AG04449 (cell line): Measurements from ENCODE around the gene SMLR1.
A peak's percentile ranks its signal among the peaks of the same experiment; 100 is the strongest.

Source experiments
- CTCF ChIA-PET: fragments of 350-600 bp; formaldehyde crosslinking; extraction: SDS; loops from one replicate; lab custom pipeline; 2021; ENCODE audit warnings: antibody characterized with exemption; lab: Yijun Ruan, JAX
- POLR2A ChIA-PET: fragments of 400-600, 350-600 bp; formaldehyde crosslinking; extraction: SDS; loops from one replicate; lab custom pipeline; 2020; ENCODE audit warnings: antibody characterized with exemption, inconsistent platforms; lab: Yijun Ruan, JAX
- DNase-seq: peaks from one replicate; pipeline ENCODE4 v3.0.0-alpha.2; 2010; ENCODE audit warnings: low read depth, low spot score
- H3K4me3 ChIP-seq: 2 replicates; pipeline ENCODE4 v1.5.1; 2011; ENCODE audit warnings: low read depth, mild to moderate bottlenecking, control low read depth, low read length
- CTCF ChIP-seq: IDR thresholded peaks from one replicate; pipeline ENCODE4 v1.5.1; 2011; ENCODE audit warnings: mild to moderate bottlenecking, moderate library complexity, low read length, control low read depth, inconsistent platforms; ENCODE audit not compliant: insufficient read depth; ENCODE audit errors: missing control alignments

Gene SMLR1

GRCh38 chr6:130838951-130839350 is 11.7 kb downstream of the SMLR1 start:
- TF ChIP-seq CTCF, result no peak
- CTCF ChIA-PET, result interaction anchor here (0.7 kb wide), 1 partner anchor 544 kb away, joined by 3 read pairs; no protein-coding TSS in a partner anchor
- H3K4me3 ChIP-seq, result no peak overlapping the region
- DNase-seq, result no peak
- POLR2A ChIA-PET, result no interaction called here

GRCh38 chr6:130839379-130839778 is 12.2 kb downstream of the SMLR1 start:
- DNase-seq, result no peak
- POLR2A ChIA-PET, result no interaction called here
- TF ChIP-seq CTCF, result no peak
- CTCF ChIA-PET, result interaction anchor here (0.7 kb wide), 1 partner anchor 544 kb away, joined by 3 read pairs; no protein-coding TSS in a partner anchor
- H3K4me3 ChIP-seq, result no peak overlapping the region

GRCh38 chr6:130840050-130840449 is 12.8 kb downstream of the SMLR1 start:
- no peak for TF ChIP-seq CTCF
- CTCF ChIA-PET, result interaction anchor here (1.2 kb wide), 1 partner anchor 546 kb away, joined by 3 read pairs; no protein-coding TSS in a partner anchor
- H3K4me3 ChIP-seq, result no peak overlapping the region
- DNase-seq, result no peak
- POLR2A ChIA-PET, result no interaction called here

GRCh38 chr6:130841128-130841728 is 14.0 kb downstream of the SMLR1 start:
- POLR2A ChIA-PET, result no interaction called here
- CTCF ChIA-PET, result interaction anchor here (1.0 to 1.3 kb wide), 3 partner anchors 9 to 549 kb away, joined by 3 to 4 read pairs (median 4); no protein-coding TSS in a partner anchor
- no peak for DNase-seq
- H3K4me3 ChIP-seq, result no peak overlapping the region
- TF ChIP-seq CTCF, result no peak

GRCh38 chr6:130843575-130844320 is 16.5 kb downstream of the SMLR1 start:
- no peak for DNase-seq
- TF ChIP-seq CTCF, result peak; percentile 59
- H3K4me3 ChIP-seq, result no peak overlapping the region
- CTCF ChIA-PET, result interaction anchor here (0.6 to 3.2 kb wide), 27 partner anchors 8 to 948 kb away, joined by 3 to 21 read pairs (median 4); no protein-coding TSS in a partner anchor
- POLR2A ChIA-PET, result no interaction called here

- no peak for DNase-seq
- TF ChIP-seq CTCF, result no peak
- CTCF ChIA-PET, result interaction anchor here (0.8 to 2.3 kb wide), 4 partner anchors 11 to 553 kb away, joined by 3 to 11 read pairs (median 6); no protein-coding TSS in a partner anchor
- POLR2A ChIA-PET, result no interaction called here
- H3K4me3 ChIP-seq, result no peak overlapping the region
Measured at GRCh38 chr6:130846501-130846900, 19.3 kb downstream of the SMLR1 start.
